ENCODE results near the gene SYT1.

SYT1 gene

DNA sequence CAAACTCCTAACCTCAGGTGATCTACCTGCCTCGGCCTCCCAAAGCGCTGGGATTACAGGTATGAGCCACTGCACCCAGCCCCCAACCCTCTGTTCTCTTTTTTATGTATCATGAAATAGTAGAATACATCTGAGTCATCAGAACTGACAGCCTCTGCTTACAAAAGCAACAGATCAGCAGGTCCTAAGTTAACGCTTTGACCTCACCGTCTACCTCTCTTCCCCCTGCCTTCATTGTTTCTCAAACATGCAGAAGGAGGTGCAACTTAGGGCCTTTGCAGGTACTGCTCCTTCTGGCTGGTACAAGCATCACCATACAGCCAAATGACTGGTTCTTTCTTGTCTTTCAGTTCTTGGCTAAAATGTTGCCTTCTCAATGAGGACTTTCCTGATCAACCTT is 577.0 kb downstream of the SYT1 start:
- no CpG with 5 or more reads among the region's 4 CpGs for WGBS (ENCODE audit: insufficient coverage, insufficient read length)
- no peaks in the 10 kb centered on the region for H3K4me1 ChIP-seq (ENCODE audit: control insufficient read depth, insufficient read depth, low read length)
- no peak overlapping the region for H3K27ac ChIP-seq (ENCODE audit: low read length)
- no peak overlapping the region for H3K4me3 ChIP-seq (ENCODE audit: low read length)
- no peak for DNase-seq (ENCODE audit: low read depth, low spot score)
- H3K36me3 ChIP-seq (ENCODE audit: control insufficient read depth, insufficient read depth, low read length): peaks cover 2% of the 10 kb centered on the region; the same call in 1 of the 2 replicates
- H3K27me3 ChIP-seq (ENCODE audit: control insufficient read depth, insufficient read depth, low read length): no peaks in the 10 kb centered on the region
- H3K9me3 ChIP-seq (ENCODE audit: control insufficient read depth, insufficient read depth, low read length): no peaks in the 10 kb centered on the region

DNA sequence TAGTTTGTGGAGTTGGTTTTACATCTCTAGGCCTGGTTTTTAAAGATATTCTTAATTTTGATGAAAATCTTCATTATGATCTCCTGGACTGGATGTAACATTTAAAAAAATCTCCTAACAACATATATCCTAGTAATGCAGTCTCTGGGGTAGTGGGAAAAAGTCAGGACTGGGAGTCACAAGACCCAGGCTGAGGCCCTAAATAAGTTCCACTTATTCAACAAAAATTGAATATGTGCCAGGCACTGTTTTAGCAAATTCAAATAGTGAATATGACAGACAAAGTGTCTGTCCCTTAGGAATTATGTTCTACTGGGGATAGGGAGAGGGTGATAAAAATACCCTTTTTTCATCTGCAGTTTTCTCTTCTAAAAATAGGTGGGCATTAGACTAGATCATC is 577.8 kb downstream of the SYT1 start:
- no peaks in the 10 kb centered on the region for H3K4me1 ChIP-seq (ENCODE audit: control insufficient read depth, insufficient read depth, low read length)

DNA sequence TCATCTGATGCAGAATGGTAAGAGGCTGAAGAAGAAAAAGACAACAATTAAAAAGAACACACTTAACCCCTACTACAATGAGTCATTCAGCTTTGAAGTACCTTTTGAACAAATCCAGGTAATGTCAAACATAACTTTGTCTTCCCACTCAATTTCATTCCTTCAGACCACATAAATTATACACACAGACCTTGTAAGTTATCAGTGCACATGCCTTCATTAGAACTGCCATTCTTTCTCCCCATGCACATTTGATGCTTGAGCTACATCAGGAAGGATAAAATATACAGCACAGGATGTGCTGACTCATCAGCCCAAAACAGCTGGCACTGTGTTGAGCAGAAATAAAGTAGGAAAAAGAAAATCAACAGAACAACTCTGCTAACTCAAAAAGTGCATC is 579.5 kb downstream of the SYT1 start:
- no peaks in the 10 kb centered on the region for H3K27me3 ChIP-seq (ENCODE audit: control insufficient read depth, insufficient read depth, low read length)
- no peak overlapping the region for H3K27ac ChIP-seq (ENCODE audit: low read length)
- no peaks in the 10 kb centered on the region for H3K9me3 ChIP-seq (ENCODE audit: control insufficient read depth, insufficient read depth, low read length)
- H3K4me3 ChIP-seq (ENCODE audit: low read length): no peak overlapping the region
- H3K4me1 ChIP-seq (ENCODE audit: control insufficient read depth, insufficient read depth, low read length): no peaks in the 10 kb centered on the region
- no peak for DNase-seq (ENCODE audit: low read depth, low spot score)
- H3K36me3 ChIP-seq (ENCODE audit: control insufficient read depth, insufficient read depth, low read length): peaks cover 2% of the 10 kb centered on the region; the same call in 1 of the 2 replicates

More for the DNA sequence above, 577.8 kb downstream of the SYT1 start:
- Histone ChIP-seq H3K27ac (ENCODE audit: low read length) (no peak overlapping the region), H3K36me3 (ENCODE audit: control insufficient read depth, insufficient read depth, low read length) (peaks cover 2% of the 10 kb centered on the region; the same call in 1 of the 2 replicates), H3K9me3 (ENCODE audit: control insufficient read depth, insufficient read depth, low read length) (no peaks in the 10 kb centered on the region), H3K27me3 (ENCODE audit: control insufficient read depth, insufficient read depth, low read length) (no peaks in the 10 kb centered on the region), H3K4me3 (ENCODE audit: low read length) (no peak overlapping the region)
- no peak for DNase-seq (ENCODE audit: low read depth, low spot score)

DNA sequence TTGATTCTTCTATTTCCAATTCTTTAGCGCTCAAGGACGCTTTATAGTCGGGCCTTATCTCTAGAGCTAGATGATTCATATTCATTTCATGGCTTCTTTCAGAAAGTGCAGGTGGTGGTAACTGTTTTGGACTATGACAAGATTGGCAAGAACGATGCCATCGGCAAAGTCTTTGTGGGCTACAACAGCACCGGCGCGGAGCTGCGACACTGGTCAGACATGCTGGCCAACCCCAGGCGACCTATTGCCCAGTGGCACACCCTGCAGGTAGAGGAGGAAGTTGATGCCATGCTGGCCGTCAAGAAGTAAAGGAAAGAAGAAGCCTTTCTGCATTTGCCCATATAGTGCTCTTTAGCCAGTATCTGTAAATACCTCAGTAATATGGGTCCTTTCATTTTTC is 584.2 kb downstream of the SYT1 start:
- H3K36me3 ChIP-seq (ENCODE audit: control insufficient read depth, insufficient read depth, low read length): peaks cover 2% of the 10 kb centered on the region; the same call in 1 of the 2 replicates
- H3K27me3 ChIP-seq (ENCODE audit: control insufficient read depth, insufficient read depth, low read length): no peaks in the 10 kb centered on the region
- DNase-seq (ENCODE audit: low read depth, low spot score): no peak
- H3K4me1 ChIP-seq (ENCODE audit: control insufficient read depth, insufficient read depth, low read length): peaks cover 2% of the 10 kb centered on the region; the same call in 1 of the 2 replicates
- no CpG with 5 or more reads among the region's 11 CpGs for WGBS (ENCODE audit: insufficient coverage, insufficient read length)
- no peaks in the 10 kb centered on the region for H3K9me3 ChIP-seq (ENCODE audit: control insufficient read depth, insufficient read depth, low read length)
- H3K4me3 ChIP-seq (ENCODE audit: low read length): no peak overlapping the region
- no peak overlapping the region for H3K27ac ChIP-seq (ENCODE audit: low read length)

DNA sequence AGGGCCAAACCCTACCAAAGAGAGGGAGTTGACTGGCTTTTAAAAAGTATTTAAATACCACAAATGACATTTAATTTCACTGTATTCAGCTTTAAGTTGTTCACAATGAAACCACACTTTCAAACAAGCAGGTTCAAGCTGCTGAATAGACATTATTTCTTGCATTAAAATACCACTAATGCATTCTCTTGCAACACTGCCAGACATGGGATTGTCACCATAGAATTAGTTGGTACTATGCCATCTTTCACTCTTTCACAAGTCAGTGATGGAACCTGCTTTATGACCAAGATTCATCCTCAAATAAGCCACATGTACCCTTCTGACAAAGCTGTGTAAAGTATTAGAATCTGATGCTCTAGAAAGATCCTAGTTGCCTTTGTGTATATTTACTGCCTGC is 586.8 kb downstream of the SYT1 start:
- Histone ChIP-seq H3K36me3 (ENCODE audit: control insufficient read depth, insufficient read depth, low read length) (no peaks in the 10 kb centered on the region), H3K9me3 (ENCODE audit: control insufficient read depth, insufficient read depth, low read length) (no peaks in the 10 kb centered on the region), H3K4me3 (ENCODE audit: low read length) (no peak overlapping the region), H3K27ac (ENCODE audit: low read length) (no peak overlapping the region), H3K4me1 (ENCODE audit: control insufficient read depth, insufficient read depth, low read length) (peaks cover 5% of the 10 kb centered on the region; the same call in 1 of the 2 replicates), H3K27me3 (ENCODE audit: control insufficient read depth, insufficient read depth, low read length) (no peaks in the 10 kb centered on the region)
- DNase-seq (ENCODE audit: low read depth, low spot score): no peak

DNA sequence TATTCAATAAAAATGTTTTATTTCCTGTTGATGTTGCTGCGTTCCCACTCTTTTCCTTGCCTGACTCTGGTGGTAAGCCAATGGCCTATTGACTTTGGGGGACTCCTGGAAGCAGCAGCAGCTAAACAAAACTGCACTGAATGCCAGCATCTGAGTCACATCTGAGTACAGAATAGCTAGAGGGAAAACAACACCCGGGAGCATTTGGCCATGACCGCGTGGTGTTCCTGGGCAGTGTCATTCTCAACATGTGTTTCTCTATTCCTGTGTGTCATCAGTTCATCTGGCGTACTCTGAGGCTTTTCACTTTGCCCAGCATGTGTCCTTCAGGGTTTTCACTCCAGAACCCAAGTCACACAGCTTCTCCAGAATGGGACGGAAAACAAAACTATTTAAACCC is 587.4 kb downstream of the SYT1 start:
- Histone ChIP-seq H3K27ac (ENCODE audit: low read length) (no peak overlapping the region), H3K27me3 (ENCODE audit: control insufficient read depth, insufficient read depth, low read length) (no peaks in the 10 kb centered on the region), H3K4me1 (ENCODE audit: control insufficient read depth, insufficient read depth, low read length) (peaks cover 5% of the 10 kb centered on the region; the same call in 1 of the 2 replicates), H3K4me3 (ENCODE audit: low read length) (no peak overlapping the region), H3K9me3 (ENCODE audit: control insufficient read depth, insufficient read depth, low read length) (no peaks in the 10 kb centered on the region), H3K36me3 (ENCODE audit: control insufficient read depth, insufficient read depth, low read length) (no peaks in the 10 kb centered on the region)
- WGBS (ENCODE audit: insufficient coverage, insufficient read length): no CpG with 5 or more reads among the region's 6 CpGs
- no peak for DNase-seq (ENCODE audit: low read depth, low spot score)

DNA sequence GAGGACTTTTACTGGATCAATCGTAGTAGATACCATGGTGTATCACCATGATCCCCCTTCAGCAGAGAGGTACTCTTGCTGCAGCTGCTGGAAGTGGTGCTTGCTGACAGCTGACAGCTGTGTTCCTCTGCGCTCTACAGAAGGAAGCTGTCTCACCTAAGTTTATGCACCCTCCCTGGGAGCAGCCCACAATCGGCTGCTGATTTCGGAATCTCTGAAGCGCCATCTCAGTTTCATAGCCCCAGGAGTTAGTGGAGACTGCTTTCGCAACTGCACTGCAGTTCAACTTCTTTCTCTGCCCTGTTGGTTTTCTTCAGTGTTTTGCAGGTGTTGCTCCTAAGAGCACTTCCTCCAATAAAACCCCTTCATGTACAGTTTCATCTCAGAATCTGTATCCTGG is 588.3 kb downstream of the SYT1 start:
- H3K27ac ChIP-seq (ENCODE audit: low read length): no peak overlapping the region
- no peak for DNase-seq (ENCODE audit: low read depth, low spot score)
- no peaks in the 10 kb centered on the region for H3K36me3 ChIP-seq (ENCODE audit: control insufficient read depth, insufficient read depth, low read length)
- no peak overlapping the region for H3K4me3 ChIP-seq (ENCODE audit: low read length)
- H3K27me3 ChIP-seq (ENCODE audit: control insufficient read depth, insufficient read depth, low read length): no peaks in the 10 kb centered on the region
- H3K9me3 ChIP-seq (ENCODE audit: control insufficient read depth, insufficient read depth, low read length): no peaks in the 10 kb centered on the region
- peaks cover 5% of the 10 kb centered on the region; the same call in 1 of the 2 replicates for H3K4me1 ChIP-seq (ENCODE audit: control insufficient read depth, insufficient read depth, low read length)
- WGBS (ENCODE audit: insufficient coverage, insufficient read length): no CpG with 5 or more reads among the region's 6 CpGs

DNA sequence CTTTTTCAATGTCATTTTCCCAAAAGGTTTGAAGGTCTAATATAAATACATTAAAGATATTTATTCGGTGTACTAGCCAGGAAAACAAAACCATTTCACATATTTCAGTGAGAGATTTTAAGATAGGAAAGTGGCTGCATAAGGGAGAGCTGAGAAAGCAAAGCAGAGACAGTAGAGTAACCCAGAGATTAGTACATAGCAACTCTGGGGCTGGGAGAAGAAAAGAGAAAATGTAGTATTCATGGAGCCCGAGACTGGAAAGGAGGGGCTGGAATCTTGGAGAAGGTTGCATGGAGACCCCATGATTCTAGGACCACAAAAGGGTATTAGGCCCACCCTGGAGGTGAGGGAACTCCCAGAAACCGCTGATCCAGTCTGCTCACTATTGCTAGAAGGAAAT is 589.2 kb downstream of the SYT1 start:
- Histone ChIP-seq H3K27ac (ENCODE audit: low read length) (no peak overlapping the region), H3K27me3 (ENCODE audit: control insufficient read depth, insufficient read depth, low read length) (no peaks in the 10 kb centered on the region), H3K4me3 (ENCODE audit: low read length) (no peak overlapping the region), H3K9me3 (ENCODE audit: control insufficient read depth, insufficient read depth, low read length) (no peaks in the 10 kb centered on the region), H3K36me3 (ENCODE audit: control insufficient read depth, insufficient read depth, low read length) (no peaks in the 10 kb centered on the region), H3K4me1 (ENCODE audit: control insufficient read depth, insufficient read depth, low read length) (peaks cover 5% of the 10 kb centered on the region; the same call in 1 of the 2 replicates)
- no CpG with 5 or more reads among the region's 3 CpGs for WGBS (ENCODE audit: insufficient coverage, insufficient read length)
- no peak for DNase-seq (ENCODE audit: low read depth, low spot score)

DNA sequence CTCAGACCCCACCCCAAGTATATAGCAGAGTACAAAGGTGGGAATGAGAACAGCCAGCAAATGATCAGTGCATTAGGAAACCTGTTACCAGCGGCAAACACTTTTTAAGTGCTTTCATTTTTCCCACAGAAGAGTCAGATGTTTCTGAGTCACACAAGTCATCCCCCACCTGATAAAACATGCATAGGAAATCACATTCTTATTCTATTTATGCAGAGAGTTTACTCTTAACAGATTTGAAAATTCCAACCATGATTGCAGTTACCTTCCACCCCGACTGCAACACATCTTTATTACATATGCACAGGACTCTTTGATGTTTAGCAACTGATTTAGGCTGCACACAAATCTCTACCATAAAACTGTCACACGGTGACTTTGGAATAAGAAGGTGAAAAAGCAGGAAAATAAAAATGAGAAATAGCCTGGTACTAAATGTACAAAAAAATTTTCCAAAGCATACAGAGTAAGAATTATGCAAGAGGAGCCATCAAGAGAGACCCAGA is 589.8 kb downstream of the SYT1 start:
- Histone ChIP-seq H3K36me3 (ENCODE audit: control insufficient read depth, insufficient read depth, low read length) (no peaks in the 10 kb centered on the region), H3K4me1 (ENCODE audit: control insufficient read depth, insufficient read depth, low read length) (peaks cover 5% of the 10 kb centered on the region; the same call in 1 of the 2 replicates), H3K27me3 (ENCODE audit: control insufficient read depth, insufficient read depth, low read length) (no peaks in the 10 kb centered on the region), H3K9me3 (ENCODE audit: control insufficient read depth, insufficient read depth, low read length) (no peaks in the 10 kb centered on the region), H3K27ac (ENCODE audit: low read length) (no peak overlapping the region), H3K4me3 (ENCODE audit: low read length) (no peak overlapping the region)
- no peak for DNase-seq (ENCODE audit: low read depth, low spot score)
- no CpG with 5 or more reads among the region's 3 CpGs for WGBS (ENCODE audit: insufficient coverage, insufficient read length)

DNA sequence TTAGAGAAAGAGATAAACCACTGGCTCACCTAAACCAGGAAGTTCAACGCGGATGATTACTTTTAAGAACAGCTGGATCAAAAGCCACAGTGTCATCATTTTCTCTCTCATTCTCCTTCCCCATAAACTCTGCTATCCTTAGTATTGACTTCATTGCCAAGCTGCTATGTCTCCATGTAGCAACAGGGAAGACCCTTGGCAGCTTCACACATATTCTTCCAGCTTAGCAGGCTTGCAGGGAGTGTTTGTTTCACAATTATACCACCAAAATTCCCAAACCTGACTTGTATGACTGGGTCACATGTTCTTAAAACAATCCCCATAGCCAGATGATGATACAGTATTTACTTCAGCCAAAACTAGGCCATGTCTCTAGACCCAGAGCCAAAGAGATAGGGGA is 590.7 kb downstream of the SYT1 start:
- no peak overlapping the region for H3K27ac ChIP-seq (ENCODE audit: low read length)
- no peaks in the 10 kb centered on the region for H3K27me3 ChIP-seq (ENCODE audit: control insufficient read depth, insufficient read depth, low read length)
- WGBS (ENCODE audit: insufficient coverage, insufficient read length): no CpG with 5 or more reads among the region's 2 CpGs
- no peak for DNase-seq (ENCODE audit: low read depth, low spot score)
- H3K4me3 ChIP-seq (ENCODE audit: low read length): no peak overlapping the region
- H3K36me3 ChIP-seq (ENCODE audit: control insufficient read depth, insufficient read depth, low read length): no peaks in the 10 kb centered on the region
- H3K9me3 ChIP-seq (ENCODE audit: control insufficient read depth, insufficient read depth, low read length): no peaks in the 10 kb centered on the region
- H3K4me1 ChIP-seq (ENCODE audit: control insufficient read depth, insufficient read depth, low read length): peaks cover 5% of the 10 kb centered on the region; the same call in 1 of the 2 replicates

DNA sequence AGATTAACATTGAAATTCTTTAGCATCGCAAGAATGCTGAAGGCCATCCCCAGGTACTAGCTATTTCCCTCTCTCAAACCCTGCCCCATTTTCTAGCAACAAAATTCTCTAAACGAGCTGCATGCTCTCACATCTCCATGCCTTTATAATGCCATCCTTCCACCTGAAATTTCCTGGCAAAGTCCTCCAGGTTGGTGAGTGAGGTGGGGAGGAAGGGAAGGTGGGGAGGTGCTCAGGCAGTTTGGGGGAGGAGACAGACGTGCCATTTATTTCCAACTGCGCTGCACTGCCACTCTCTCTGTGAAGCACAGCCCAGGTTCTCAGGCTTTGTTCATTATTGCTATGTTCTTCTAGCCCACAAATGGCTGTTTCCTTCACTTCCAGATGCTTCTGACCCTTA is 617.7 kb downstream of the SYT1 start:
- Histone ChIP-seq H3K27me3 (ENCODE audit: control insufficient read depth, insufficient read depth, low read length) (no peaks in the 10 kb centered on the region), H3K27ac (ENCODE audit: low read length) (no peak overlapping the region), H3K9me3 (ENCODE audit: control insufficient read depth, insufficient read depth, low read length) (no peaks in the 10 kb centered on the region), H3K36me3 (ENCODE audit: control insufficient read depth, insufficient read depth, low read length) (no peaks in the 10 kb centered on the region), H3K4me1 (ENCODE audit: control insufficient read depth, insufficient read depth, low read length) (no peaks in the 10 kb centered on the region), H3K4me3 (ENCODE audit: low read length) (no peak overlapping the region)
- peak; percentile 11 for DNase-seq (ENCODE audit: low read depth, low spot score)
- WGBS (ENCODE audit: insufficient coverage, insufficient read length): no CpG with 5 or more reads among the region's 4 CpGs

Data from iPS DF 6.9 (cell line).